Measurements from ENCODE around the gene HAL.

GRCh38 chr12:95955549-95956159 lies 40.5 kb downstream of the HAL start:
- TF ChIP-seq POLR2A (IDR thresholded peaks at IDR 0.05; ENCODE audit: low read depth, low read length): no peak
- no peak for TF ChIP-seq TAF1 (IDR thresholded peaks at IDR 0.05; ENCODE audit: low read depth, low read length)
- no peak for TF ChIP-seq POLR2AphosphoS5 (IDR thresholded peaks at IDR 0.05; ENCODE audit: low read depth, low read length)
